ENCODE data around the gene C3orf22. TPM values are rescaled to one million over a fixed set of nuclear protein-coding genes. Genes with fewer than 3 reads are reported as not detected.

Gene C3orf22
- polyA plus RNA-seq, 1 donor (not counting 4 experiments of a cell fraction or from before 2014, with no cell fraction given): not detected

DNA sequence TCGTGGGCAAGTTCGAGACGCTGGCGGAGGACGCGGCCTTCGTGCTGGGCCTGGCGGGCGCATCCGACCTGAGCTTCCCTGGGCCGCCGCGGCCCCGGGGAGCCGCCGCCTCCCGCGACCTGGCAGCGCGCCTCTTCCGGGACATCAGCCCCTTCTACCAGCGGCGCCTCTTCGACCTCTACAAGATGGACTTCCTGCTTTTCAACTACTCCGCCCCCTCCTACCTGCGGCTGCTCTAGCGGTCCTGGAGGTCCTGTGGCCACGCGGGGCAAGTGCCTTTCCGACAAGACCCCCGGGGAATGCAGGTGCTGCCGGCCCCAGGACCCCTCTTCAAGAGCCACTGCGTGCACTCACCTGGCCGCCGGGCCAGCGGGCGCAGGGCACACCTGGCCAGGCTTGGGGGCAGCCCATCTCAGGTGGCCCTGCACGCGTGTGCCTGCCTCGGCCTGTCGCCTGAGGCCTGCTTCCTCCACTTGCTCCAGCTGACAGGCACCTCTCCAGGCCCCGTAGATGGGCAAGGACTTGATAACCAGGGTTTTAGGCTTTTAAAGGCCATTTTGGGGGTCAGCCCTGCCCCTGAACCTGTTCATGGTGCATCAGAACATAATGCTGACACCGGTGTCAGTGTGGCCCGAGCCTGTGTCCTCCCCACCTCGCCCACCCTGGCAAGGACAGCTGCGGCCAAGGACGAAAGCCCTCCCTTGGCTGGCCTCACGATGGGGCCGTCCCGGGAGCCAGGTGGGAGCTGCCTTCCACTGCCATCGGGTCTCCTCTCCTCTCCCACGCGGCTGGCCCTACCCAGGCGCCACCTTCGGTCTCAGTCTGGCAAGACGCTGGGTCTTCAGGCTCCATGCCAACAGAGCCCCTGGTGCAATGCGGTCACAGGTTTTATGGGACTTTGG, 16.1 kb downstream of the C3orf22 start:
- DNase-seq (ENCODE audit: low read depth, low spot score) (no peak), FAIRE-seq (no peak)
- Histone ChIP-seq H3K79me2 (ENCODE audit: control insufficient read depth, insufficient read depth, low read length) (no peaks in the 10 kb centered on the region), H3K4me2 (ENCODE audit: control insufficient read depth, extremely low read depth, insufficient read depth, low read depth, low read length) (no peak overlapping the region), H4K20me1 (ENCODE audit: control insufficient read depth, extremely low read depth, insufficient read depth, low read length) (no peaks in the 10 kb centered on the region), H3K9ac (ENCODE audit: control insufficient read depth, extremely low read depth, insufficient read depth, low read length) (no peak overlapping the region), H3K9me1 (ENCODE audit: control insufficient read depth, extremely low read depth, insufficient read depth, low read length) (no peaks in the 10 kb centered on the region), H2AFZ (ENCODE audit: control insufficient read depth, low read length) (no peak overlapping the region), H3K27ac (ENCODE audit: control insufficient read depth, insufficient read depth, low read length) (no peak overlapping the region), H3K36me3 (ENCODE audit: control insufficient read depth in 2 of 2, extremely low read depth in 1 of 2, insufficient read depth in 2 of 2, low read length in 2 of 2) (no peaks in the 10 kb centered on the region), H3K4me1 (ENCODE audit: control insufficient read depth, extremely low read depth, insufficient read depth, low read length) (peaks cover 11% of the 10 kb centered on the region), H3K9me3 (ENCODE audit: control insufficient read depth, low read depth, low read length) (no peaks in the 10 kb centered on the region), H3K4me3 (ENCODE audit: control insufficient read depth in 2 of 3, extremely low read depth in 1 of 3, insufficient read depth in 2 of 3, low read depth in 1 of 3, low read length in 3 of 3) (no peak overlapping the region), H3K27me3 (ENCODE audit: control insufficient read depth, extremely low read depth, insufficient read depth, low read length) (peaks cover 48% of the 10 kb centered on the region)
- dilution Hi-C loops (cut with MboI; ENCODE audit: extremely low pct_ligation_motif_present, low sequenced_read_pairs): no loop called here
- TF ChIP-seq CTCF (optimal IDR thresholded peaks at IDR 0.05 in 1 of 3, IDR thresholded peaks at IDR 0.05 in 1 of 3, conservative IDR thresholded peaks at IDR 0.05 in 1 of 3; ENCODE audit: extremely low read depth in 1 of 3, insufficient read depth in 2 of 3, low read length in 3 of 3) (no peak), EZH2 (IDR thresholded peaks at IDR 0.05; ENCODE audit: low read length) (peak; percentile 40)

DNA sequence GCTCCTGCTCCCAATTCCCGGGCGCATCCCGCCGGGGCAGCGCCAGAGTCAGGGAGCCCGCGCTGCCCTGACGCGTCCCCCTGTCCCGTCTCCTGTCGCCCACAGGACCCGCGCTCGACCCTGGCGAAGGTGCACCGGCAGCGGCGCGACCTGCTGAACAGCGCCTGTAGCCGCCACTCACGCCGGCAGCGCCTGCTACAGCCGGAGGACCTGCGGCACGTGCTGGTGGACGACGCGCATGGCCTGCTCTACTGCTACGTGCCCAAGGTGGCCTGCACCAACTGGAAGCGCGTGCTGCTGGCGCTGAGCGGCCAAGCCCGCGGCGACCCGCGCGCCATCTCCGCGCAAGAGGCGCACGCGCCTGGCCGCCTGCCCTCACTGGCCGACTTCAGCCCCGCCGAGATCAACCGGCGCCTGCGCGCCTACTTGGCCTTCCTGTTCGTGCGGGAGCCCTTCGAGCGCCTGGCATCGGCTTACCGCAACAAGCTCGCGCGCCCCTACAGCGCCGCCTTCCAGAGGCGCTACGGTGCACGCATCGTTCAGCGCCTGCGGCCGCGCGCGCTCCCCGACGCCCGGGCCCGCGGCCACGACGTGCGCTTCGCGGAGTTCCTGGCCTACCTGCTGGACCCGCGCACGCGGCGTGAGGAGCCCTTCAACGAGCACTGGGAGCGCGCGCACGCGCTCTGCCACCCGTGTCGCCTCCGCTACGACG, 16.9 kb downstream of the C3orf22 start:
- dilution Hi-C loops (cut with MboI; ENCODE audit: extremely low pct_ligation_motif_present, low sequenced_read_pairs): no loop called here
- Histone ChIP-seq H3K4me1 (ENCODE audit: control insufficient read depth, extremely low read depth, insufficient read depth, low read length) (peaks cover 11% of the 10 kb centered on the region), H3K4me2 (ENCODE audit: control insufficient read depth, extremely low read depth, insufficient read depth, low read depth, low read length) (no peak overlapping the region), H4K20me1 (ENCODE audit: control insufficient read depth, extremely low read depth, insufficient read depth, low read length) (no peaks in the 10 kb centered on the region), H3K9ac (ENCODE audit: control insufficient read depth, extremely low read depth, insufficient read depth, low read length) (no peak overlapping the region), H3K9me1 (ENCODE audit: control insufficient read depth, extremely low read depth, insufficient read depth, low read length) (no peaks in the 10 kb centered on the region), H3K27ac (ENCODE audit: control insufficient read depth, insufficient read depth, low read length) (no peak overlapping the region), H3K4me3 (ENCODE audit: control insufficient read depth in 2 of 3, extremely low read depth in 1 of 3, insufficient read depth in 2 of 3, low read depth in 1 of 3, low read length in 3 of 3) (no peak overlapping the region), H3K9me3 (ENCODE audit: control insufficient read depth, low read depth, low read length) (no peaks in the 10 kb centered on the region), H3K36me3 (ENCODE audit: control insufficient read depth in 2 of 2, extremely low read depth in 1 of 2, insufficient read depth in 2 of 2, low read length in 2 of 2) (no peaks in the 10 kb centered on the region), H2AFZ (ENCODE audit: control insufficient read depth, low read length) (no peak overlapping the region), H3K79me2 (ENCODE audit: control insufficient read depth, insufficient read depth, low read length) (no peaks in the 10 kb centered on the region), H3K27me3 (ENCODE audit: control insufficient read depth, extremely low read depth, insufficient read depth, low read length) (peaks cover 41% of the 10 kb centered on the region)
- no peak for TF ChIP-seq EZH2 (IDR thresholded peaks at IDR 0.05; ENCODE audit: low read length)
- no peak for TF ChIP-seq CTCF (optimal IDR thresholded peaks at IDR 0.05 in 1 of 3, IDR thresholded peaks at IDR 0.05 in 1 of 3, conservative IDR thresholded peaks at IDR 0.05 in 1 of 3; ENCODE audit: extremely low read depth in 1 of 3, insufficient read depth in 2 of 3, low read length in 3 of 3)
- no peak for DNase-seq (ENCODE audit: low read depth, low spot score)
- no peak for FAIRE-seq
